Common myeloid progenitor, CD34-positive (primary cell): Measurements from ENCODE around the gene MAP3K4.

Experiments used
- CTCF ChIA-PET: fragments of 350-600 bp; sonication (Branson Sonifier 250); formaldehyde crosslinking; loops from one replicate; lab custom pipeline; 2021; ENCODE audit warnings: antibody characterized with exemption; lab: Charles Lee
- POLR2A ChIA-PET: fragments of 350-600 bp; sonication (Branson Sonifier 250); formaldehyde crosslinking; loops from one replicate; lab custom pipeline; 2021; ENCODE audit warnings: antibody characterized with exemption; lab: Charles Lee
- DNase-seq, 3 donors: peaks; one replicate each; pipeline versions ENCODE4 v3.0.0 to v3.0.0-alpha.2; 2013
- H3K27ac ChIP-seq, 2 experiments: 1 replicate in 1 of 2; 2 replicates in 1 of 2; pipeline ENCODE4 v1.7.0; 2013; ENCODE audit warnings: inconsistent platforms in 2 of 2, low read length in 2 of 2, mild to moderate bottlenecking in 2 of 2, low read depth in 1 of 2, moderate library complexity in 1 of 2; ENCODE audit not compliant: severe bottlenecking in 2 of 2, insufficient read depth in 1 of 2, poor library complexity in 1 of 2
- H3K27me3 ChIP-seq, 5 experiments: replicated peaks in 2 of 5; 1 replicate in 3 of 5; 2 replicates in 2 of 5; pipeline versions ENCODE4 v1.6.1 to v1.7.0; 2013; ENCODE audit warnings: low read length in 4 of 5, mild to moderate bottlenecking in 2 of 5, moderate library complexity in 2 of 5, inconsistent platforms in 1 of 5; ENCODE audit not compliant: insufficient read depth in 5 of 5, control insufficient read depth in 4 of 5
- H3K36me3 ChIP-seq, 4 experiments: 1 replicate in 2 of 4; 2 replicates in 2 of 4; pipeline versions ENCODE4 v1.6.1 to v1.7.0; 2013; ENCODE audit warnings: low read length in 3 of 4, control low read depth in 1 of 4, mild to moderate bottlenecking in 1 of 4; ENCODE audit not compliant: control insufficient read depth in 4 of 4, insufficient read depth in 4 of 4
- H3K4me1 ChIP-seq, 4 experiments: 1 replicate in 3 of 4; 2 replicates in 1 of 4; pipeline versions ENCODE4 v1.6.1 to v1.7.1; 2013; ENCODE audit warnings: low read length in 3 of 4, mild to moderate bottlenecking in 3 of 4, control low read depth in 1 of 4, inconsistent platforms in 1 of 4, moderate library complexity in 1 of 4; ENCODE audit not compliant: control insufficient read depth in 4 of 4, insufficient read depth in 4 of 4; ENCODE audit errors: control extremely low read depth in 1 of 4
- H3K4me3 ChIP-seq, 7 experiments: 1 replicate in 4 of 7; 2 replicates in 3 of 7; pipeline versions ENCODE4 v1.5.1 to v1.7.0; 2013; ENCODE audit warnings: mild to moderate bottlenecking in 7 of 7, low read length in 6 of 7, moderate library complexity in 6 of 7, inconsistent platforms in 2 of 7, low read depth in 2 of 7, control low read depth in 1 of 7; ENCODE audit not compliant: insufficient read depth in 4 of 7, control insufficient read depth in 1 of 7; ENCODE audit errors: extremely low read depth in 1 of 7
- H3K9me3 ChIP-seq, 5 experiments: 1 replicate in 4 of 5; 2 replicates in 1 of 5; pipeline versions ENCODE4 v1.6.1 to v1.7.1; 2013; ENCODE audit warnings: low read length in 4 of 5, mild to moderate bottlenecking in 2 of 5, inconsistent platforms in 1 of 5, low read depth in 1 of 5, moderate library complexity in 1 of 5; ENCODE audit not compliant: control insufficient read depth in 4 of 5, insufficient read depth in 2 of 5; ENCODE audit errors: control extremely low read depth in 1 of 5
- WGBS: methylation state at CpG from one replicate; pipeline ENCODE4 v1.1.5; 2013; ENCODE audit not compliant: insufficient coverage; 5-methylcytosine and 5-hydroxymethylcytosine counted together

MAP3K4 gene

DNA sequence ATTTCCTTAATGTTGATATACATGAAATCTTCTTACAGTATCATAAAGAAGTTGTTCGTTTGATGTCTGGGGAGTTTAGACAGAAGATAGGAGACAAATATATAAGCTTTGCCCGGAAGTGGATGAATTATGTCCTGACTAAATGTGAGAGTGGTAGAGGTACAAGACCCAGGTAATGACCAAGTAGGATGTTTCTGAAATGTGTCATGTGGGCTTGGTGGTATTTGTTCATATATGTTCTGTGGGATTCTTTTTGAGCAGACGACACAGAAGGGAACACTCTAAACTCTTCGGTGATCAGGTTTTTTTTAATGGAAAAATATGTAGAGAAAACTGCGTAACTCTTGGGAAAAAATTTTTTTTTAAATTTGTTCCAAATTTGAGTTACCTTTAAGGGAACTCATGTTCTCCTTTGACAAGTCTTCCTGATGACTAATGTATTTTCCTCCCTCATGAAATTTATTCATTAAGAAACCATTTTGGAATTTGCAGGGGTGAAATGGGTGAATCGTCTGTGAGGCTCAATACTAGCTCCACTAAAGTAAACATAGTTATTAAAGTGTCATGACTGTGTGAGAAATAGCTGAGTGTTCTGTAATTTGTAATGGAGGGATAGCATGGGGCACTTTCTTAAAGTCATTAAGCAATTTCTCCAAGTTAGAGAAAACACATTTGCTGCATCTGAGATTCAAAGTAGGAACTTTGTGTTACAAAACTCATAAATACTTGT is 100.6 kb downstream of the MAP3K4 start:
- H3K4me1 ChIP-seq = no peaks in the 10 kb centered on the region
- no peak for DNase-seq
- no peak overlapping the region for H3K4me3 ChIP-seq
- no peaks in the 10 kb centered on the region for H3K9me3 ChIP-seq
- no peaks in the 10 kb centered on the region for H3K27me3 ChIP-seq
- H3K36me3 ChIP-seq = peaks cover 34 to 74% (median 53%) of the 10 kb centered on the region in 4 experiments
- 98% methylated on average over 4 of the region's 6 CpGs for WGBS
- no peak overlapping the region for H3K27ac ChIP-seq
- ChIA-PET POLR2A (no interaction called here), CTCF (no interaction called here)

DNA sequence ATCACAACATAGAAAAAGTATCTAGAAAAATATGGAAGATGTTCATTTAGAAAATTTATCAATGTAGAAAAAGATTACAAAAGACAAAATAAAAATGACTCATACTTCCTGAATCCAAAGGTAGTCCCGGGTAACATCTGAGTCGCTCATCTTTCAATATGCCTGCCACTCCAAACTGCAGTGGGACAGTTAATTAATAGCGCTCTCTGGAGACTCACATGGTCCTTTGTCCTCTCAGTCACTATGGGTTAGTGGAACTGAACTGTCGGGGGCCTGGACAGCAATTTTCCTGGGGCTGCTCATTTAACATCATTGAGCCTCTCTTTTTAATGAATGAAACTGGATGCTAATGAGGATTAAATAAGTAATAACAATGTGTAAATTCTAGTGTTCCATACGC is 103.4 kb downstream of the MAP3K4 start:
- peaks cover 27 to 76% (median 53%) of the 10 kb centered on the region in 4 experiments for H3K36me3 ChIP-seq
- 93% methylated on average over 2 of the region's 5 CpGs for WGBS
- POLR2A ChIA-PET = no interaction called here

DNA sequence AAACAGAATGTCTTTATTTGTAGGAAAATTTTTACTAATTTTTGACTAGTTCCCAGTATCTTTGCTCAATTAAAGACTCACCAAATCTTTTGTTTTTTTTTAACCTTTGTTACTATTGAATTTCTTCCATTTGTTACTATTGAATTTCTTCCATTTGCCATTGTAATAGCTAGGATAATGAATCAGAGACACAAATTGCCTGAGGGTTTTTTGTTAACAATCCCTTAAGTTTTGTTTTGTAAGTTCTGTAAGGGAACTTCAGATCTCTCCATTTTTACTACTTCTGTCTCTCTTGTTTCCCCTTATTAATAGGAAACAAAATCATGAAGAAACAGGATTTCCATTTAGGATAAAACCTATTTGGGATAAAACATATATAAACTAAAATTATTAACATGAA is 104.3 kb downstream of the MAP3K4 start:
- peaks cover 29 to 77% (median 49%) of the 10 kb centered on the region in 4 experiments for H3K36me3 ChIP-seq
- no peak for DNase-seq
- POLR2A ChIA-PET = no interaction called here

More for the DNA sequence above, 103.4 kb downstream of the MAP3K4 start:
- CTCF ChIA-PET = no interaction called here
- Histone ChIP-seq H3K27ac (no peak overlapping the region), H3K4me1 (no peaks in the 10 kb centered on the region), H3K9me3 (no peaks in the 10 kb centered on the region), H3K27me3 (no peaks in the 10 kb centered on the region), H3K4me3 (no peak overlapping the region)
- no peak for DNase-seq

DNA sequence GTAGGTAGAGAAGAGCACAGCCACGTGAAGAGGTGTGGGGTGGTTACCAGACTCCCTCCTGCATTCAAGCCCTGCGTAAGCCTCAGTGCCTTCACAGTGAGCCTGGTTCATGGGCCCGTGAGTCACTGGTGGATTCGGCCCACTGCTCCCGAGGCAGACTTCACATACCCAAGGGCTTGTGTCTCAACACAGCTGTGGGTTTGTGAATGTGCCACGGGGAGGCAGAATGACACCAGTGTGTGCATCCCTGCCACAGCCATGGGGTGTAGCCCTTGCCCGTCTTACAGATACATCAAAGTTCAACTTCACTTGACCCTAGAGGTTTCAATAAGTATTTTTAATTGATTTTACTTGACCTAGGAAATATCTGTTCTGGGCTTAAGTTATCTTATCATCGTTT is 108.5 kb downstream of the MAP3K4 start:
- peaks cover 20 to 63% (median 50%) of the 10 kb centered on the region in 4 experiments for H3K36me3 ChIP-seq
- no peaks in the 10 kb centered on the region for H3K27me3 ChIP-seq
- CTCF ChIA-PET = interaction anchor here (6.0 kb wide), 1 partner anchor 273 kb away, joined by 69 read pairs; no protein-coding TSS in a partner anchor
- H3K4me1 ChIP-seq = no peaks in the 10 kb centered on the region
- no peaks in the 10 kb centered on the region for H3K9me3 ChIP-seq
- no peak overlapping the region for H3K4me3 ChIP-seq
- no peak overlapping the region for H3K27ac ChIP-seq
- POLR2A ChIA-PET = no interaction called here
- DNase-seq = no peak
- WGBS = 93% methylated on average over 3 of the region's 8 CpGs

More for the DNA sequence above, 104.3 kb downstream of the MAP3K4 start:
- Histone ChIP-seq H3K27me3 (no peaks in the 10 kb centered on the region), H3K4me1 (no peaks in the 10 kb centered on the region), H3K9me3 (no peaks in the 10 kb centered on the region), H3K27ac (no peak overlapping the region), H3K4me3 (no peak overlapping the region)
- CTCF ChIA-PET = no interaction called here

DNA sequence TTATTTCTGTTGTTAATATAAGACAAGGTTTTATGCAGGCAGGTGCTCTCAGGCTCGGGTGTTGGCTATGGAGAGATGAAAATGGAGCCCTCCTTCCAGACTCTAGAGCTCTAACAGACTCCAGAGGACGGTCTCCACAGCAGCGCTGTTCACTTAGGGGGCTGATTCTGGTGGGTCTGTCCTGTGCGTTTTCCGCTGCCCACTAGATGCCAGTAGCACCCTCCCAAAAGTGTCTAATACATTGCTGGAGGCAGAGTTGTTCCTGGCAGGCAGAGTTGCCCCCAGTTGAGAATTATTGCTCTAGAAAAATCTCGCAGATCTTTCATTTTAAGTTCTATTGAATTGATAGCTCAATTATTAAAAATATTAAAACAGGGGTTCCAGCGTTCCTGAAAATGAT is 109.9 kb downstream of the MAP3K4 start:
- CTCF ChIA-PET = interaction anchor here (0.7 to 6.0 kb wide), 14 partner anchors 9 to 280 kb away, joined by 3 to 69 read pairs (median 4); no protein-coding TSS in a partner anchor
- 97% methylated on average over 6 of the region's 7 CpGs for WGBS
- Histone ChIP-seq H3K27me3 (no peaks in the 10 kb centered on the region), H3K27ac (no peak overlapping the region), H3K4me3 (no peak overlapping the region), H3K9me3 (no peaks in the 10 kb centered on the region), H3K4me1 (no peaks in the 10 kb centered on the region), H3K36me3 (peaks cover 20 to 64% (median 50%) of the 10 kb centered on the region in 4 experiments)
- POLR2A ChIA-PET = no interaction called here
- peak; percentile 11 to 48 (median 41) for DNase-seq

DNA sequence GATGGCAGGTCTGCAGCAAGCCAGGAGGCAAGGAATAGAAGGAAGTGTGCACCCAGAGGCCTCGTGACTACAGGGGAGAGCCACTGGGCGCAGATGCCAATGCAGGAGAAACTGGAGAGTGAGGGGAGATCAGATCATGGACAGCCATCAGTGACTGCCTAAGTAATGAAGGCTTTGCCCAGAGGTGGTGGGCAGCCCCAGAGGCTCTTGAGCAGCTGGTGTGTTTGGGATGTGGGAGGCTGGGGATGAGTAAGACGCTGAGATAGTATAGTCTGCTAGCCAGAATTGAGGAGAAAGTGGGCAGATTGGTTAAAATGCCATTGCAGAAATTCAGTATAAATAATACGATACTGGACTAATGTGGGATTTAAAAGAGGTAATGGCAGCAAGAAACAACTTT is 111.9 kb downstream of the MAP3K4 start:
- no peaks in the 10 kb centered on the region for H3K27me3 ChIP-seq
- POLR2A ChIA-PET = no interaction called here
- H3K36me3 ChIP-seq = peaks cover 17 to 63% (median 52%) of the 10 kb centered on the region in 4 experiments
- H3K4me1 ChIP-seq = no peaks in the 10 kb centered on the region
- DNase-seq = no peak
- H3K27ac ChIP-seq = no peak overlapping the region
- no peak overlapping the region for H3K4me3 ChIP-seq
- H3K9me3 ChIP-seq = no peaks in the 10 kb centered on the region
- CTCF ChIA-PET = no interaction called here
- WGBS = 95% methylated on average over 4 of the region's 4 CpGs

DNA sequence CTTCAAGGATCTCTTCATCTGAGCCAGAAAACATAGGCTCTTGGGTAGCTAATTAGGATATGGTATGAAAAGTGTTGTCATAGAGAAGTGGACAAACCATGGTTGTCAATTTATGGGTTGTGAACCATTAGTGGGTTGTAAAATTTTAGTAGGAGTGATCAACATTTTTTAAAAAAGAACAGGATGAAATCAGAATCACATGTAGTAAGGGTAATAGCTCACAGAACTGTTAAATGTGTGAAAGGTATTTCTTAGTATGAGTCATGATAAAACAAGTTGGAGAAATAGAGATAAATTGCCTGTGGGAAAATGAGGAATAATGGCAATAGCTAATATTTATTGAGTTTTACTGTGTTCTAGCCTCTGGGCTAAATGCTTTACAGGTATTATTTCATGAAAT is 113.4 kb downstream of the MAP3K4 start:
- no peaks in the 10 kb centered on the region for H3K27me3 ChIP-seq
- ChIA-PET POLR2A (no interaction called here), CTCF (interaction anchor here (2.3 kb wide), 1 partner anchor 268 kb away, joined by 8 read pairs; no protein-coding TSS in a partner anchor)
- no peak for DNase-seq
- H3K27ac ChIP-seq = no peak overlapping the region
- peaks cover 19 to 63% (median 55%) of the 10 kb centered on the region in 4 experiments for H3K36me3 ChIP-seq
- H3K9me3 ChIP-seq = no peaks in the 10 kb centered on the region
- H3K4me1 ChIP-seq = no peaks in the 10 kb centered on the region
- H3K4me3 ChIP-seq = no peak overlapping the region
